Neural progenitor cell (in vitro differentiated cells): ENCODE measurements around the gene LCTL.

Experiments used
- CTCF ChIP-seq: fragments of 200-600 bp; sonication (generic); IDR thresholded peaks from 2 replicates; pipeline ENCODE4 v1.5.1; 2017; ENCODE audit warnings: antibody characterized with exemption, mild to moderate bottlenecking
- EZH2 ChIP-seq: fragments of 200-600 bp; sonication (generic); IDR thresholded peaks from 2 replicates; pipeline ENCODE4 v1.6.1; 2017; ENCODE audit warnings: antibody characterized with exemption, mild to moderate bottlenecking, moderate library complexity
- EZH2phosphoT487 ChIP-seq: fragments of 200-600 bp; sonication (generic); IDR thresholded peaks from 2 replicates; pipeline ENCODE4 v1.6.1; 2017; ENCODE audit warnings: antibody characterized with exemption

GRCh38 chr15:66593219-66593780 lies 27.5 kb upstream of the LCTL start:
- TF ChIP-seq CTCF = no peak
- no peak for TF ChIP-seq EZH2
- TF ChIP-seq EZH2phosphoT487 = no peak
